ENCODE measurements around the gene GHR. TPM values are rescaled to one million over a fixed set of nuclear protein-coding genes. Genes with fewer than 3 reads are reported as not detected.

Gene GHR
- total and polyA plus RNA-seq, 8 donors, result 0.73 to 3.9 (median 1.3) TPM

GRCh38 chr5:42496397-42497156 lies 73.3 kb downstream of the GHR start:
- intact Hi-C loops (cut with DNase I), result no loop called here
- no peak overlapping the region for H3K4me3 ChIP-seq
- H3K27me3 ChIP-seq, result no peaks in the 10 kb centered on the region
- no peaks in the 10 kb centered on the region for H3K9me3 ChIP-seq
- ATAC-seq, result no peak
- no peaks in the 10 kb centered on the region for H3K36me3 ChIP-seq
- no peak for DNase-seq
- H3K27ac ChIP-seq, result no peak overlapping the region
- no peak for FAIRE-seq
- peaks cover 0 to 7% (median 0%) of the 10 kb centered on the region in 3 donors for H3K4me1 ChIP-seq
- WGBS, 2 donors, result 73 to 74% methylated on average over 4 of the region's 4 CpGs
- no peak for TF ChIP-seq CTCF (IDR thresholded peaks at IDR 0.05)

- WGBS, 2 donors, result 55 to 58% methylated on average over 1 of the region's 1 CpG
- ATAC-seq (no peak), FAIRE-seq (no peak), DNase-seq (no peak)
- intact Hi-C loops (cut with DNase I), result no loop called here
- H3K27ac ChIP-seq, result no peak overlapping the region
- H3K27me3 ChIP-seq, result no peaks in the 10 kb centered on the region
- H3K9me3 ChIP-seq, result no peaks in the 10 kb centered on the region
- no peak overlapping the region for H3K4me3 ChIP-seq
- H3K4me1 ChIP-seq, result peaks cover 0 to 7% (median 0%) of the 10 kb centered on the region in 3 donors
- TF ChIP-seq CTCF (IDR thresholded peaks at IDR 0.05), result no peak
- H3K36me3 ChIP-seq, result no peaks in the 10 kb centered on the region
These were observed 74.8 kb downstream of the GHR start for GRCh38 chr5:42498000-42498399.

- TF ChIP-seq CTCF (IDR thresholded peaks at IDR 0.05), result no peak
- 73 to 77% methylated on average over 3 of the region's 3 CpGs for WGBS, 2 donors
- ATAC-seq, result no peak
- Histone ChIP-seq H3K27ac (no peak overlapping the region), H3K4me1 (peaks cover 0 to 7% (median 0%) of the 10 kb centered on the region in 3 donors), H3K4me3 (no peak overlapping the region), H3K27me3 (no peaks in the 10 kb centered on the region), H3K9me3 (no peaks in the 10 kb centered on the region), H3K36me3 (no peaks in the 10 kb centered on the region)
- DNase-seq, result no peak
- no peak for FAIRE-seq
- intact Hi-C loops (cut with DNase I), result no loop called here
These were observed 75.8 kb downstream of the GHR start for GRCh38 chr5:42499016-42499415.

GRCh38 chr5:42500003-42500599 lies 76.9 kb downstream of the GHR start:
- DNase-seq, result no peak
- no peak for FAIRE-seq
- TF ChIP-seq CTCF (IDR thresholded peaks at IDR 0.05), result no peak
- no peak overlapping the region for H3K4me3 ChIP-seq
- no peaks in the 10 kb centered on the region for H3K36me3 ChIP-seq
- peaks cover 0 to 7% (median under 1%) of the 10 kb centered on the region in 3 donors for H3K4me1 ChIP-seq
- H3K27ac ChIP-seq, result no peak overlapping the region
- ATAC-seq, result peak in 3 of 4 donors; percentile 35 to 77 (median 66)
- intact Hi-C loops (cut with DNase I), result no loop called here
- H3K27me3 ChIP-seq, result no peaks in the 10 kb centered on the region
- no peaks in the 10 kb centered on the region for H3K9me3 ChIP-seq
- WGBS, 2 donors, result 43 to 46% methylated on average over 6 of the region's 6 CpGs

All from pancreas (tissue), 10 donors.